Measurements from ENCODE around the gene MAG.

DNA sequence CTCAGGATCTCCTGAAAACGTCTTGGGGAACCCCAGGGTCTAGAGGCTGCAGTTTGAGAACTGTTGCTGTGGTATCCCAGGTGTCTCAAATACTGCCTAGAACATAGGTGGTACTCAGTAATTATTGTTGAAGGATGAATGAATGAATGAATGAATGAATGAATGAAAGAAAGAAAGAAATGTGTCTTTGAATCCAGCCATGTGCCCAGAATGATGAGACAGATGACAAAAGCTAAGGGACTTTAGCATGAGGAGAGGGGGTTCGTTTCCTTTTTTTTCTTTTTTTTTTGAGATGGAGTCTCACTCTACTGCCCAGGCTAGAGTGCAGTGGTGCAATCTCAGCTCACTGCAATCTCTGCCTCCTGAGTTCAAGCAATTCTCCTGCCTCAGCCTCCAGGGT lies 35.4 kb upstream of the MAG start:
- no peak for TF ChIP-seq POLR2A (IDR thresholded peaks at IDR 0.05; ENCODE audit: insufficient read depth in 1 of 2, low read depth in 2 of 2, low read length in 2 of 2)
- no peak for TF ChIP-seq EP300 (IDR thresholded peaks at IDR 0.05; ENCODE audit: low read depth in 2 of 2, low read length in 2 of 2)
- no peak for TF ChIP-seq EP300 (CRISPR knock-in tag; IDR thresholded peaks at IDR 0.05; ENCODE audit: borderline replicate concordance)
- no peak for TF ChIP-seq ZNF274 (CRISPR knock-in tag; IDR thresholded peaks at IDR 0.05)
- TF ChIP-seq POGZ (CRISPR knock-in tag; IDR thresholded peaks at IDR 0.05) = no peak
